ENCODE results near the gene MAP2K1.

- TF ChIP-seq CTCF (conservative IDR thresholded peaks at IDR 0.05; ENCODE audit: low read depth, low read length) (no peak), EZH2 (IDR thresholded peaks at IDR 0.05; ENCODE audit: borderline replicate concordance, low read depth, low read length, poor library complexity, severe bottlenecking) (no peak)
Observed at GRCh38 chr15:66413579-66413978, 26.9 kb downstream of the MAP2K1 start.

Measured in A673 (cell line).